Lower lobe of right lung (tissue), 2 donors: Measurements from ENCODE around the gene ANGEL1. TPM values are rescaled to one million over a fixed set of nuclear protein-coding genes. Genes with fewer than 3 reads are reported as not detected.

Experiments used
- ATAC-seq, 2 donors: fragments of 200-7000 bp; cut with Tn5 transposase; one replicate each; pipeline ENCODE4 v1.9.1; 2020 to 2022; ENCODE audit warnings: mild to moderate bottlenecking in 2 of 2, moderate library complexity in 2 of 2
- DNase-seq: peaks from one replicate; pipeline ENCODE4 v3.0.0-alpha.2; 2020
- H3K27ac ChIP-seq: fragments of 200-600 bp; one replicate; pipeline ENCODE4 v1.8.0; 2022
- H3K27me3 ChIP-seq: fragments of 200-600 bp; one replicate; pipeline ENCODE4 v1.8.0; 2022; ENCODE audit warnings: low read depth
- H3K36me3 ChIP-seq: fragments of 200-600 bp; one replicate; pipeline ENCODE4 v1.8.0; 2022; ENCODE audit warnings: mild to moderate bottlenecking
- H3K4me1 ChIP-seq: fragments of 200-600 bp; one replicate; pipeline ENCODE4 v1.8.0; 2022
- H3K4me3 ChIP-seq: fragments of 200-600 bp; one replicate; pipeline ENCODE4 v1.8.0; 2022; ENCODE audit warnings: mild to moderate bottlenecking
- H3K9me3 ChIP-seq: fragments of 200-600 bp; one replicate; pipeline ENCODE4 v1.8.0; 2022
- CTCF ChIP-seq: fragments of 200-600 bp; IDR thresholded peaks from one replicate; pipeline ENCODE4 v1.8.0; 2022; ENCODE audit warnings: antibody characterized with exemption, mild to moderate bottlenecking
- intact Hi-C: fragments of 100-400 bp; cut with DNase I; formaldehyde crosslinking; loops from one replicate; pipeline ENCODE4 v1.11.0; 2022
- total RNA-seq: library from RNA; stranded (reverse); fragmentation: NEBNext Ultra II Directional; extraction: Animal tissue kit (Norgen Biotek cat#: 25700); gene quantifications from one replicate; pipeline ENCODE4 v1.2.1, GENCODE V29; 2021
- donor health status: DM: no; HTN: yes; CAD: no; lungs with severe emphysema.

ANGEL1 gene
- total RNA-seq, 1 donor from 2014 or later: 28.9 TPM

GRCh38 chr14:76760331-76761135 is 52.1 kb downstream of the ANGEL1 start:
- no peaks in the 10 kb centered on the region for H3K36me3 ChIP-seq
- TF ChIP-seq CTCF: no peak
- peak in 1 of 2 donors; percentile 9 for ATAC-seq
- DNase-seq: no peak
- H3K27ac ChIP-seq: peak overlapping the region; percentile 85
- H3K4me1 ChIP-seq: peaks cover 17% of the 10 kb centered on the region
- peak overlapping the region; percentile 86 for H3K4me3 ChIP-seq
- H3K27me3 ChIP-seq: no peaks in the 10 kb centered on the region
- intact Hi-C loops: no loop called here
- H3K9me3 ChIP-seq: no peaks in the 10 kb centered on the region

GRCh38 chr14:76759589-76759988 is 53.1 kb downstream of the ANGEL1 start:
- ATAC-seq (no peak), DNase-seq (no peak)
- H3K27ac ChIP-seq: no peak overlapping the region
- H3K4me3 ChIP-seq: no peak overlapping the region
- intact Hi-C loops: no loop called here
- TF ChIP-seq CTCF: no peak
- H3K36me3 ChIP-seq: no peaks in the 10 kb centered on the region
- no peaks in the 10 kb centered on the region for H3K9me3 ChIP-seq
- H3K27me3 ChIP-seq: no peaks in the 10 kb centered on the region
- H3K4me1 ChIP-seq: peaks cover 17% of the 10 kb centered on the region

GRCh38 chr14:76756371-76756750 is 56.3 kb downstream of the ANGEL1 start:
- Histone ChIP-seq H3K27me3 (no peaks in the 10 kb centered on the region), H3K9me3 (no peaks in the 10 kb centered on the region), H3K27ac (no peak overlapping the region), H3K4me3 (no peak overlapping the region), H3K4me1 (peaks cover 7% of the 10 kb centered on the region), H3K36me3 (no peaks in the 10 kb centered on the region)
- TF ChIP-seq CTCF: no peak
- DNase-seq: no peak
- ATAC-seq: no peak
- intact Hi-C loops: no loop called here

GRCh38 chr14:76755610-76756370 is 56.9 kb downstream of the ANGEL1 start:
- H3K27me3 ChIP-seq: no peaks in the 10 kb centered on the region
- no peak for TF ChIP-seq CTCF
- no peaks in the 10 kb centered on the region for H3K36me3 ChIP-seq
- no peak overlapping the region for H3K27ac ChIP-seq
- ATAC-seq (no peak), DNase-seq (no peak)
- no peak overlapping the region for H3K4me3 ChIP-seq
- H3K4me1 ChIP-seq: peaks cover 4% of the 10 kb centered on the region
- H3K9me3 ChIP-seq: no peaks in the 10 kb centered on the region
- intact Hi-C loops: no loop called here

GRCh38 chr14:76754586-76754985 is 58.1 kb downstream of the ANGEL1 start:
- Histone ChIP-seq H3K9me3 (no peaks in the 10 kb centered on the region), H3K27me3 (no peaks in the 10 kb centered on the region), H3K4me1 (no peaks in the 10 kb centered on the region), H3K27ac (no peak overlapping the region), H3K4me3 (no peak overlapping the region), H3K36me3 (no peaks in the 10 kb centered on the region)
- DNase-seq: no peak
- no peak for ATAC-seq
- intact Hi-C loops: no loop called here
- TF ChIP-seq CTCF: no peak
